Measurements from ENCODE around the gene ABO.

Gene ABO

DNA sequence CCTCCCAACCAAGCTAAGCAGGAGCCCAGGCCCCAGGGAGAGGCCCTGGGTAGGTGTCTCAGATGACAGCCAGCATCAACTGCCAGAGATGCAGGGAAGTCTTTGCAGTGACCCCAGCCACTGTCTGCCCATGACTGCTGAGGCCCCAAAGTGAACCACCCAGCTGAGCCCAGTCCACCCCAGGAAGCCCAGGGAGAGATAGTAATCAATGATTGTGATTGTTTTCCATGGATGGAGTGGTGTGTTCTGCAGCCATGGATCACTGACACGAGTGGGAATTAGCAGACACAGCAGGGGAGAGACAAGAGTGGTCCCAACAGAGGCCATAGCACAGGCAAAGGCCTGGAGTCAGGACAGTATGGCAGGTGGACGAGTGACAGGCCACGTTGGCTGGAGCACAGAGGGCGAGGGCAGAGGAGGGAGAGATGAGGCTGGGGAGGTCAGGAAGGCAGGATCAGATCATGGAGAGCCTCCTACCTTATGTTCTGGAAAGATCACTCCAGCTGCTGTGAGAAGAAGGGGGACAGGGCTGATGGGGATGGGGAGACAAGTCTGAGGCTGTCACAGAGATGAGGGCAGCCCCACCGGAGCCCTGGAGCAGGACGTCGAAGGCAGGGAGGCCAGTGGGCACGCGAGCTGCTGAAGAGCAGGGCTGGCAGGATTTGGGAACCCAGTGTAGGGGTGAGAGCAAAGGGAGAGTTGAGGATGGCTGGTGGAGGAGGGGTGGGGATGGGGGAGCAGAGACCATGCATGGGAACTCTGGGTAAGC lies 14.5 kb downstream of the ABO start:
- DNase-seq (ENCODE audit: insufficient read length, low spot score) (no peak), FAIRE-seq (no peak)
- TF ChIP-seq, protein P1, sequence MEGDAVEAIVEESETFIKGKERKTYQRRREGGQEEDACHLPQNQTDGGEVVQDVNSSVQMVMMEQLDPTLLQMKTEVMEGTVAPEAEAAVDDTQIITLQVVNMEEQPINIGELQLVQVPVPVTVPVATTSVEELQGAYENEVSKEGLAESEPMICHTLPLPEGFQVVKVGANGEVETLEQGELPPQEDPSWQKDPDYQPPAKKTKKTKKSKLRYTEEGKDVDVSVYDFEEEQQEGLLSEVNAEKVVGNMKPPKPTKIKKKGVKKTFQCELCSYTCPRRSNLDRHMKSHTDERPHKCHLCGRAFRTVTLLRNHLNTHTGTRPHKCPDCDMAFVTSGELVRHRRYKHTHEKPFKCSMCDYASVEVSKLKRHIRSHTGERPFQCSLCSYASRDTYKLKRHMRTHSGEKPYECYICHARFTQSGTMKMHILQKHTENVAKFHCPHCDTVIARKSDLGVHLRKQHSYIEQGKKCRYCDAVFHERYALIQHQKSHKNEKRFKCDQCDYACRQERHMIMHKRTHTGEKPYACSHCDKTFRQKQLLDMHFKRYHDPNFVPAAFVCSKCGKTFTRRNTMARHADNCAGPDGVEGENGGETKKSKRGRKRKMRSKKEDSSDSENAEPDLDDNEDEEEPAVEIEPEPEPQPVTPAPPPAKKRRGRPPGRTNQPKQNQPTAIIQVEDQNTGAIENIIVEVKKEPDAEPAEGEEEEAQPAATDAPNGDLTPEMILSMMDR (IDR thresholded peaks at IDR 0.05; ENCODE audit: insufficient read depth, missing control alignments): no peak

DNA sequence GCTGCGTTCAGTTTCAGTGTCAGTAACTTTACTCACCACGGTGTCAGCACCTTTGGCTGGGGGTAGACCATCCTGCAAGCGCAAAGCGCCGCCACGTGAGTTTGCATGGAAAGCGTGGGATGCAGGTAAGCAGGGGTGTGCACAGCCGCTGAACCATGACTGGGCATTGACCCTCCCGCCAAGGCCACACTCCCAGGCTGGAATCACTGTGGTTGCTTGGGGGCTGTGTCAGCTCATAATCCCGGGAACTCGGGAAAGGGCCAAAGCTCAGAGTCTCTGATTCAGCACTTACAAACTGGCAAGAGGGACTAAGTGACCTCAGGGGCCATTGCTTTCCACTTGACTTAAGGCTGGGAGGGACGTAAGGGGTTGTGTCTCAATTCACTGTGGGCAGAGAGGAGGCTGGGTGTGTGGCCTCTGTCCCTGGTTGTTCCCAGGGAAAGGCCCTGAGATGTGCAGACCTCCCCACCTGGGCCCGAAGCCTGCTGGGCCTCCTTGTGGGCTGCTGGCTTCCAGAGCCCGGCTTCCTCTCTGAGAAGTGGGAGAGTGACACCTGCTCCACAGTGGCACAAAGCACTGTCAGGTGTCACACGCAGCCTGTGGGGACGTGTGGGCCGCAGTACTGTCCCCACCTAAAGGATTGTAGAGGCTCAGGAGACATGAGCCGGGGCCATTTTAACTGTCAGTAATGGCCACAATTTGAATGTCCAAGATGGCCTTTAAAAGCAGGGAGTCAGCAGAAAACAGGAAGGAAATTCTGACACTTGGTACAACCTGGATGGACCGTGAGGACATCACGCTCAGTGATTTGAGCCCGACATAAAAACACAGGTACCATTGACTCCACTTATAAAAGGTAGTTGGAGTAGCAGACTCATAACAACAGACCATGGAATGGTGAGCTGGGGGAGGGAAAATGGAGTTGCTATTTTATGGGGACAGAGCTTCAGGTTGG lies 16.7 kb downstream of the ABO start:
- DNase-seq (ENCODE audit: insufficient read length, low spot score): no peak
- TF ChIP-seq, protein P1 (IDR thresholded peaks at IDR 0.05; ENCODE audit: insufficient read depth, missing control alignments): no peak
- no peak for FAIRE-seq

DNA sequence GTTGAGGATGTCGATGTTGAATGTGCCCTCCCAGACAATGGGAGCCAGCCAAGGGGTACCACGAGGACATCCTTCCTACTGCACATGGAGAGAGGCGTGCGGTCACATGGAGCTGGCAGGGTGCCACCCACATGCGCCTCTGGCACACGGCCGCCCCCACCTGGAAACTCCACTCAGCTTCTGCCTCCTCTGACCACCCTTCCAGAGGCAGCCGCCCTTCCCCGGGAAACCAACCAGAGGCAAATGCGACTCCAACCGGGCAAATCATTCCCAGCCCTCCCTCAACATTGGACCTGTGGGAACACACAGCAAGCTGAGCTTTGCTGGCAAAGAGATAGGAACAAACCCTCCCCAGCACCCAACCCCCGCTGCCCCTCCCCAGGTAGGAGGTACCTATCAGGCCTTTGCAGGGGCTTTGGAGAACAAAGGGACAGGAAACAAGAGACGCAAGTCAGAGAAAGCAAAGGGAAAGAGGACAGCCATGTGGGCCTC lies 17.5 kb downstream of the ABO start:
- TF ChIP-seq, protein P1 (IDR thresholded peaks at IDR 0.05; ENCODE audit: insufficient read depth, missing control alignments): no peak
- no peak for FAIRE-seq

DNA sequence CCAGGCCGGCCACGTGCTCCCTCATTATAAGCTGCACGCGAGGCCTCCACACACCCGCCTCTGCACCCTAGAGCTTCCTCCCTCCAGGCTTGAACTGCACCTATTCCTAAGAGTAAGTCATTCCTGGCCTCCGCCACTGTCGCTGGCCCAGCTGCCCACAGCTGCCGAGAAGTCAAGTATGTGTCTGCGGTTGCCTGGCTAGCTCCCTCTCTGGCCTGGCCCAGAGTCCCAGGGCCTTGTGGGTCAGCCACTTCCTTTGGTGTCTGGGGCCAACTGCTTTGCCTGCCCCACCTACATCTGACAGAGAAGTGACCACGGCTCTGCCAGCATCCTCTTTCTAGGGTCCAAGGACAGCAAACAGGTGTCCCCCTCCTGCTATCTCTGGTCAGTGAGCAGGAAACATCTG lies 18.3 kb downstream of the ABO start:
- no peak for FAIRE-seq

More for the DNA sequence above, 17.5 kb downstream of the ABO start:
- DNase-seq (ENCODE audit: insufficient read length, low spot score): no peak

DNA sequence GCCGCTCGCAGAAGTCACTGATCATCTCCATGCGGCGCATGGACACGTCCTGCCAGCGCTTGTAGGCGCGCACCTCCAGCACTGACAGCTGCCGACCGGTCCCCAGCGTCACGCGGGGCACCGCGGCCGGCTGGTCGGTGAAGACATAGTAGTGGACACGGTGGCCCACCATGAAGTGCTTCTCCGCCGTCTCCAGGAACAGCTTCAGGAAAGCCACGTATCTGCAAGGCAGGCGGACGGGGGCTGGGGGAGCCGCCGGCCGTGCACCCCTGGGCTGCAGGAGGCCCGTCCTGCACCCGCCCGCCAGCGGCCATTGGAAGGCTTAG lies 18.9 kb downstream of the ABO start:
- FAIRE-seq: no peak
- TF ChIP-seq, protein P1 (IDR thresholded peaks at IDR 0.05; ENCODE audit: insufficient read depth, missing control alignments): no peak
- no peak for DNase-seq (ENCODE audit: insufficient read length, low spot score)

More for the DNA sequence above, 18.3 kb downstream of the ABO start:
- TF ChIP-seq, protein P1 (IDR thresholded peaks at IDR 0.05; ENCODE audit: insufficient read depth, missing control alignments): no peak
- DNase-seq (ENCODE audit: insufficient read length, low spot score): no peak

DNA sequence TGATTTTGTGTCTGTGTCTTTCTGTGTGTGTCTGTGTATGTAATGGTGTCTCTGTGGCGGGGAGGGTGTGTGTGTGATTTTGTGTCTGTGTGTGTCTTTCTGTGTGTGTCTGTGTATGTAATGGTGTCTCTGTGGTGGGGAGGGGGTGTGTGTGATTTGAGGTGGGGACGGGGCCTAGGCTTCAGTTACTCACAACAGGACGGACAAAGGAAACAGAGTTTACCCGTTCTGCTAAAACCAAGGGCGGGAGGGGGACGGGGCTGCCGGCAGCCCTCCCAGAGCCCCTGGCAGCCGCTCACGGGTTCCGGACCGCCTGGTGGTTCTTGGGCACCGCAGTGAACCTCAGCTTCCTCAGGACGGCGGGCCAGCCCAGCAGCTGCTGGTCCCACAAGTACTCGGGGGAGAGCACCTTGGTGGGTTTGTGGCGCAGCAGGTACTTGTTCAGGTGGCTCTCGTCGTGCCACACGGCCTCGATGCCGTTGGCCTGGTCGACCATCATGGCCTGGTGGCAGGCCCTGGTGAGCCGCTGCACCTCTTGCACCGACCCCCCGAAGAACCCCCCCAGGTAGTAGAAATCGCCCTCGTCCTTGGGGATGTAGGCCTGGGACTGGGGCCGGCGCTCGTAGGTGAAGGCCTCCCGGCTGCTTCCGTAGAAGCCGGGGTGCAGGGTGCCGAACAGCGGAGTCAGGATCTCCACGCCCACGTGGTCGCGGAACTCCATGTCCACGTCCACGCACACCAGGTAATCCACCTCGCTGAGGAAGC lies 19.4 kb downstream of the ABO start:
- no peak for DNase-seq (ENCODE audit: insufficient read length, low spot score)
- no peak for FAIRE-seq
- TF ChIP-seq, protein P1 (IDR thresholded peaks at IDR 0.05; ENCODE audit: insufficient read depth, missing control alignments): no peak

Data from D721Med (cell line).